IMR-90 (cell line): ENCODE data around the gene FOXP1.

Experiments used
- CEBPB ChIP-seq: IDR thresholded peaks from 2 replicates; pipeline ENCODE4 v1.6.1; 2012; ENCODE audit warnings: low read depth, low read length, improper control_type of control experiment
- MAFK ChIP-seq: IDR thresholded peaks from 2 replicates; pipeline ENCODE4 v1.6.1; 2012; ENCODE audit warnings: low read depth, low read length, improper control_type of control experiment
- NFE2L2 ChIP-seq: fragments of 150-350 bp; IDR thresholded peaks from 2 replicates; pipeline ENCODE4 v1.6.1; 2016; ENCODE audit warnings: low read depth, mild to moderate bottlenecking, low read length
- POLR2A ChIP-seq: IDR thresholded peaks from 2 replicates; pipeline ENCODE4 v1.6.1; 2012; ENCODE audit warnings: mild to moderate bottlenecking, low read depth, low read length
- RAD21 ChIP-seq: IDR thresholded peaks from 2 replicates; pipeline ENCODE4 v1.6.1; 2012; ENCODE audit warnings: low read length, improper control_type of control experiment
- RFX5 ChIP-seq: IDR thresholded peaks from 2 replicates; pipeline ENCODE4 v1.8.0; 2012; ENCODE audit warnings: low read depth, mild to moderate bottlenecking, low read length, moderate library complexity
- TF ChIP-seq, protein P1 (sequence below): conservative IDR thresholded peaks from 2 replicates; pipeline ENCODE4 v1.5.1; 2012; ENCODE audit warnings: mild to moderate bottlenecking, low read depth, low read length, improper control_type of control experiment

DNA sequence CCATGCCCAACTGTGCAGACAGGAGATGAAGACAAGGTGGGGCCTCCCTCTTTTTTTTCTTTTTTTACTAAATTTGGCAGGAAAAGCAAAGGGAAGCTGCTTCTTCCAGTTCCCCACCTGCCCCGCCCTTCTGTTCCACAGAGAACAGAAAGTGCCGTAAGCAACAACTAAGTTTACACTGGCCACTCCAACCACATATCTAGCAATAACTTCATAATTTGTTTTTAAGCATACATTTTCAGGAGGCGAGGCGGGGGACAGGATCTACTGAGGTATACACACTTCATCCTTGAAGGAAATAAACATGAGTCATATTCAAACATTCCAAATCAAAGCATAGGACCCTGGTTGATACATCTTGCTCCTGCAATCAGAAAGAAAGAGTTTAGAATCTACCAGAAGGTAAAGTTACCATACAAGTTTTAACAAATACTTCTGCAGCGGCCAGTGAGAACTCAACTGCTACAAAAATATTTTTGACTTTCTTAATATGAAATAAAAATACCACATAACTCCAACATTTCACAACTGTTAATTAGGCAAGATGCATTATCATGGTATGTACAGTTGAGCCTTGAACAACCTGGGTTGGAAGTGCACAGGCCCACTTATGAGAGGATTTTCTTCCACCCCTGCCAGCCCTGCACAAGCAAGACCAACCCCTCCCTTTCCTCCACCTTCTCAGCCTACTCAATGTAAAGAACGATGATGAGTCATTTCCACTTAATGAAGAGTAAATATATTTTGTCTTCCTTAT lies 50.7 kb downstream of the FOXP1 start:
- TF ChIP-seq RAD21: no peak
- TF ChIP-seq, protein P1, sequence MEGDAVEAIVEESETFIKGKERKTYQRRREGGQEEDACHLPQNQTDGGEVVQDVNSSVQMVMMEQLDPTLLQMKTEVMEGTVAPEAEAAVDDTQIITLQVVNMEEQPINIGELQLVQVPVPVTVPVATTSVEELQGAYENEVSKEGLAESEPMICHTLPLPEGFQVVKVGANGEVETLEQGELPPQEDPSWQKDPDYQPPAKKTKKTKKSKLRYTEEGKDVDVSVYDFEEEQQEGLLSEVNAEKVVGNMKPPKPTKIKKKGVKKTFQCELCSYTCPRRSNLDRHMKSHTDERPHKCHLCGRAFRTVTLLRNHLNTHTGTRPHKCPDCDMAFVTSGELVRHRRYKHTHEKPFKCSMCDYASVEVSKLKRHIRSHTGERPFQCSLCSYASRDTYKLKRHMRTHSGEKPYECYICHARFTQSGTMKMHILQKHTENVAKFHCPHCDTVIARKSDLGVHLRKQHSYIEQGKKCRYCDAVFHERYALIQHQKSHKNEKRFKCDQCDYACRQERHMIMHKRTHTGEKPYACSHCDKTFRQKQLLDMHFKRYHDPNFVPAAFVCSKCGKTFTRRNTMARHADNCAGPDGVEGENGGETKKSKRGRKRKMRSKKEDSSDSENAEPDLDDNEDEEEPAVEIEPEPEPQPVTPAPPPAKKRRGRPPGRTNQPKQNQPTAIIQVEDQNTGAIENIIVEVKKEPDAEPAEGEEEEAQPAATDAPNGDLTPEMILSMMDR: no peak
- TF ChIP-seq NFE2L2: no peak
- TF ChIP-seq POLR2A: no peak
- no peak for TF ChIP-seq RFX5
- TF ChIP-seq CEBPB: no peak
- TF ChIP-seq MAFK: no peak
